K562 (cell line): ENCODE data around the gene SNX27. TPM values are rescaled to one million over a fixed set of nuclear protein-coding genes. Genes with fewer than 3 reads are reported as not detected.

ENCODE experiments used
- ARID1B ChIP-seq: fragments of 450-650 bp; IDR thresholded peaks from 2 replicates; pipeline ENCODE4 v1.6.1; 2016; ENCODE audit warnings: antibody characterized with exemption, mild to moderate bottlenecking, inconsistent platforms
- ARID2 ChIP-seq: fragments of 450-650 bp; IDR thresholded peaks from 2 replicates; pipeline ENCODE4 v1.6.1; 2017; ENCODE audit warnings: antibody characterized with exemption, mild to moderate bottlenecking
- CAMTA2 ChIP-seq: fragments of 250-450 bp; sonication (Bioruptor Pico); conservative IDR thresholded peaks from 2 replicates; pipeline ENCODE4 v1.5.1; 2022
- DEAF1 ChIP-seq: fragments of 450-650 bp; formaldehyde crosslinking; IDR thresholded peaks from 2 replicates; pipeline ENCODE4 v1.4.0; 2020; ENCODE audit warnings: mild to moderate bottlenecking, moderate library complexity
- ELF2 ChIP-seq: fragments of 250-450 bp; sonication (Bioruptor Pico); IDR thresholded peaks from 2 replicates; pipeline ENCODE4 v1.5.0; 2021; ENCODE audit warnings: mild to moderate bottlenecking
- LEF1 ChIP-seq: fragments of 450-650 bp; IDR thresholded peaks from 2 replicates; pipeline ENCODE4 v1.6.1; 2016; ENCODE audit warnings: mild to moderate bottlenecking
- MAFK ChIP-seq: IDR thresholded peaks from 2 replicates; pipeline ENCODE4 v1.6.1; 2011; ENCODE audit warnings: low read length, improper control_type of control experiment
- MLLT1 ChIP-seq, 2 experiments: fragments of 450-650 bp; IDR thresholded peaks; 2 replicates each; pipeline ENCODE4 v1.6.1; 2016
- NCOA1 ChIP-seq: fragments of 450-650 bp; IDR thresholded peaks from 2 replicates; pipeline ENCODE4 v1.6.1; 2016; ENCODE audit warnings: low read depth
- NKRF ChIP-seq: fragments of 450-650 bp; IDR thresholded peaks from 2 replicates; pipeline ENCODE4 v1.6.1; 2016; ENCODE audit warnings: borderline replicate concordance
- PKNOX1 ChIP-seq: fragments of 450-650 bp; IDR thresholded peaks from 2 replicates; pipeline ENCODE4 v1.6.1; 2016
- RAD21 ChIP-seq, 2 experiments: fragments of 250-450 bp in 1 of 2; fragments of 450-650 bp in 1 of 2; sonication (Bioruptor Pico) in 1 of 2; formaldehyde crosslinking in 1 of 2; IDR thresholded peaks in 1 of 2; conservative IDR thresholded peaks in 1 of 2; 2 replicates each; pipeline versions ENCODE4 v1.4.0 to v1.8.0; 2020 to 2022; ENCODE audit warnings: mild to moderate bottlenecking in 2 of 2, moderate library complexity in 1 of 2
- RBM17 ChIP-seq: fragments of 200-400 bp; formaldehyde crosslinking; IDR thresholded peaks from 2 replicates; pipeline ENCODE4 v1.6.1; 2017; ENCODE audit warnings: low read depth, mild to moderate bottlenecking, low read length, borderline replicate concordance
- SP1 ChIP-seq: sonication (generic); formaldehyde crosslinking; IDR thresholded peaks from 2 replicates; pipeline ENCODE4 v1.8.1; 2022; ENCODE audit warnings: mild to moderate bottlenecking, missing genetic modification reagents
- SPI1 ChIP-seq: IDR thresholded peaks from 2 replicates; pipeline ENCODE4 v1.6.1; 2011; ENCODE audit warnings: low read depth, low read length, control low read depth, borderline replicate concordance
- SRF ChIP-seq, 2 experiments: fragments of 250-450, 450-650 bp in 1 of 2; sonication (Bioruptor Pico) in 1 of 2; sonication (generic) in 1 of 2; formaldehyde crosslinking; IDR thresholded peaks; 2 replicates each; pipeline versions ENCODE4 v1.5.0 to v1.5.1; 2020 to 2022; ENCODE audit warnings: mild to moderate bottlenecking in 1 of 2, missing genetic modification reagents in 1 of 2
- TCF15 ChIP-seq: fragments of 250-450 bp; sonication (Bioruptor Pico); IDR thresholded peaks from 2 replicates; pipeline ENCODE4 v1.8.0; 2022; ENCODE audit warnings: moderate library complexity, mild to moderate bottlenecking, inconsistent platforms
- THRAP3 ChIP-seq: fragments of 450-650 bp; IDR thresholded peaks from 2 replicates; pipeline ENCODE4 v1.6.1; 2016; ENCODE audit warnings: mild to moderate bottlenecking, inconsistent platforms, borderline replicate concordance
- ZBTB8A ChIP-seq: fragments of 450-650 bp; IDR thresholded peaks from 2 replicates; pipeline ENCODE4 v1.6.1; 2018; ENCODE audit warnings: mild to moderate bottlenecking, moderate library complexity; ENCODE audit not compliant: partially characterized antibody
- ZNF24 ChIP-seq: fragments of 450-650 bp; IDR thresholded peaks from 2 replicates; pipeline ENCODE4 v1.6.1; 2016
- ZNF280B ChIP-seq: fragments of 250-450 bp; sonication (Bioruptor Pico); IDR thresholded peaks from 2 replicates; pipeline ENCODE4 v1.5.1; 2021; ENCODE audit warnings: mild to moderate bottlenecking
- ZNF717 ChIP-seq: fragments of 250-450 bp; sonication (Bioruptor Pico); IDR thresholded peaks from 2 replicates; pipeline ENCODE4 v1.5.0; 2021
- polyA plus RNA-seq, 8 experiments: library from polyadenylated mRNA; depleted of rRNA in 4 of 8; stranded (reverse) in 5 of 8; unstranded in 3 of 8; fragments of >200 nt; fragmentation: Nextera tagmentation in 2 of 8; fragmentation: Illumina TruSeq in 1 of 8; extraction: Ambion mirVana in 2 of 8; extraction: Trizol in 1 of 8; gene quantifications; 2 replicates each; pipeline versions ENCODE4 v1.2.1 to v1.2.3, GENCODE V29; 2011 to 2014; ENCODE audit warnings: inconsistent platforms in 1 of 8, missing spikeins in 1 of 8
- total RNA-seq, 7 experiments: library from RNA; depleted of rRNA in 6 of 7; stranded (reverse); fragments of >200 nt in 6 of 7; fragmentation: Illumina TruSeq in 2 of 7; extraction: Trizol in 2 of 7; gene quantifications; 2 replicates each; pipeline versions ENCODE4 v1.2.1 to v1.2.3, GENCODE V29; 2011 to 2021; ENCODE audit warnings: low replicate concordance in 1 of 7

SNX27 gene
- total and polyA plus RNA-seq, 9 of the 15 experiments (the other 6 are each of a cell fraction or from before 2014, with no cell fraction given), result 4.5 to 18.7 (median 10.1) TPM

- TF ChIP-seq DEAF1 (CRISPR knock-in tag) (peak; percentile 64; the same call in 1 of the 2 replicates), MAFK (no peak), ZNF717 (no peak), SRF (CRISPR knock-in tag; IDR thresholded peaks at IDR 0.05) (no peak), CAMTA2 (no peak), ARID2 (0 out of 2 replicates have a peak, but pooled peaks have one; percentile 31), MLLT1 (IDR thresholded peaks at IDR 0.05) (no peak), NKRF (no peak), NCOA1 (no peak), ZNF280B (CRISPR knock-in tag) (no peak), LEF1 (no peak), RAD21 (CRISPR knock-in tag; conservative IDR thresholded peaks at IDR 0.05 in 1 of 2, IDR thresholded peaks at IDR 0.05 in 1 of 2) (peak; percentile 69 to 85), TCF15 (no peak), SPI1 (no peak), THRAP3 (no peak), ZBTB8A (no peak), ZNF24 (no peak), RBM17 (no peak), ARID1B (no peak), PKNOX1 (no peak), SP1 (CRISPR knock-in tag) (no peak), ELF2 (CRISPR knock-in tag) (no peak)
These were observed 81.3 kb downstream of the SNX27 start (continued) for GRCh38 chr1:151693057-151693651.
